Epithelial cell of umbilical artery (primary cell): ENCODE results near the gene MLX. TPM values are rescaled to one million over a fixed set of nuclear protein-coding genes. Genes with fewer than 3 reads are reported as not detected.

Source experiments
- total RNA-seq: library from RNA; depleted of rRNA; stranded (reverse); fragments of >200 nt; gene quantifications from 2 replicates; pipeline ENCODE4 v1.2.3, GENCODE V29; 2014

The MLX gene
- total RNA-seq = 29.2 and 34.3 TPM in 2 replicates

GRCh38 chr17:42566883-42567573 is at the start of gene MLX:
Gene MLX, plus strand, starts transcription at chr17:42567100. Its CDS starts 25 bp downstream, at chr17:42567125.

GRCh38 chr17:42536048-42536371 is 30.9 kb upstream of the MLX start, which contains the start of gene NAGLU:
Gene NAGLU, plus strand, starts transcription at chr17:42536241. Its CDS starts 32 bp downstream, at chr17:42536273.

GRCh38 chr17:42552736-42553135 is 14.2 kb upstream of the MLX start, which contains the start of gene HSD17B1:
Gene HSD17B1, plus strand, starts transcription at chr17:42552923. Its CDS starts 11 bp downstream, at chr17:42552934.

GRCh38 chr17:42561897-42562387 is 5.0 kb upstream of the MLX start, which contains the start of gene COASY:
Gene COASY, plus strand, starts transcription at chr17:42562148. Its CDS starts 475 bp downstream, at chr17:42562623.

GRCh38 chr17:42577532-42578281 is 10.8 kb downstream of the MLX start, which contains the start of gene PSMC3IP:
Gene PSMC3IP, minus strand, starts transcription at chr17:42577729. Its CDS starts 43 bp downstream, at chr17:42577686.

GRCh38 chr17:42609182-42609813 is 42.4 kb downstream of the MLX start, which contains the start of the genes RETREG3 and TUBG1:
Gene RETREG3, minus strand, starts transcription at chr17:42609374. Its CDS starts 50 bp downstream, at chr17:42609324.
Gene TUBG1, plus strand, starts transcription at chr17:42609683. Its CDS starts 55 bp downstream, at chr17:42609738.

Other genes with a start within 250 kb of the MLX start
- 58.8 and 83.6 TPM in 2 replicates for gene STAT3, start 178.7 kb upstream of the MLX start, total RNA-seq
- gene CAVIN1, start 143.8 kb upstream of the MLX start, total RNA-seq = 659 and 669 TPM in 2 replicates
- 17.2 and 35.6 TPM in 2 replicates for gene ATP6V0A1, start 108.2 kb upstream of the MLX start, total RNA-seq
- 21.1 and 21.3 TPM in 2 replicates for gene NAGLU, start 30.9 kb upstream of the MLX start, total RNA-seq
- gene HSD17B1, start 14.2 kb upstream of the MLX start, total RNA-seq = 0.15 and 0.65 TPM in 2 replicates
- 8.4 and 9.7 TPM in 2 replicates for gene COASY, start 5.0 kb upstream of the MLX start, total RNA-seq
- 6.8 and 15.2 TPM in 2 replicates for gene PSMC3IP, start 10.6 kb downstream of the MLX start, total RNA-seq
- 62.4 and 64.1 TPM in 2 replicates for gene RETREG3, start 42.3 kb downstream of the MLX start, total RNA-seq
- gene TUBG1, start 42.6 kb downstream of the MLX start, total RNA-seq = 19.5 and 26.3 TPM in 2 replicates
- 2.6 and 4.1 TPM in 2 replicates for gene TUBG2, start 92.2 kb downstream of the MLX start, total RNA-seq
- gene PLEKHH3, start 109.9 kb downstream of the MLX start, total RNA-seq = 7.9 and 8.4 TPM in 2 replicates
- 0.65 and 2.3 TPM in 2 replicates for gene CCR10, start 114.7 kb downstream of the MLX start, total RNA-seq
- gene CNTNAP1, start 115.4 kb downstream of the MLX start, total RNA-seq = 2.6 and 11.2 TPM in 2 replicates
- 5.8 and 14.0 TPM in 2 replicates for gene EZH1, start 177.9 kb downstream of the MLX start, total RNA-seq
- 1.9 and 5.2 TPM in 2 replicates for gene RAMP2, start 194.1 kb downstream of the MLX start, total RNA-seq
- gene VPS25, start 206.3 kb downstream of the MLX start, total RNA-seq = 61.4 and 62.2 TPM in 2 replicates
- gene WNK4, start 213.5 kb downstream of the MLX start, total RNA-seq = 0.32 and 0.76 TPM in 2 replicates
- 88.4 and 101 TPM in 2 replicates for gene COA3, start 231.6 kb downstream of the MLX start, total RNA-seq
- gene CNTD1, start 231.8 kb downstream of the MLX start, total RNA-seq = 0.32 TPM in 1 of 2 replicates, not detected in the other